Naive thymus-derived CD8-positive, alpha-beta T cell (primary cell): ENCODE results near the gene CCDC15. TPM values are rescaled to one million over a fixed set of nuclear protein-coding genes. Genes with fewer than 3 reads are reported as not detected.

Experiments used
- ATAC-seq, 2 donors: fragments of 150-1000 bp; cut with Tn5 transposase in 1 of 2; sonication (Bioruptor Pico), chemical (Tn5 transposase) in 1 of 2; 1 replicate in 1 of 2; 2 replicates in 1 of 2; pipeline ENCODE4 v1.10.0; 2021; ENCODE audit warnings: mild to moderate bottlenecking in 2 of 2, moderate library complexity in 2 of 2
- POLR2A ChIA-PET: fragments of 350-600 bp; sonication (Branson Sonifier 250); formaldehyde crosslinking; loops from one replicate; lab custom pipeline; 2021; ENCODE audit warnings: antibody characterized with exemption; lab: Charles Lee
- DNase-seq, 10 donors: peaks; one replicate each; pipeline versions ENCODE4 v3.0.0 to v3.0.0-alpha.2; 2020 to 2022
- H3K27ac Mint-ChIP-seq, 10 donors: one replicate each; pipeline ENCODE4 v1.8.0; 2020 to 2022; ENCODE audit warnings: mild to moderate bottlenecking in 10 of 10, mixed read lengths in 10 of 10, moderate library complexity in 4 of 10, inconsistent platforms in 1 of 10
- H3K27me3 Mint-ChIP-seq, 5 donors: one replicate each; pipeline ENCODE4 v1.8.0; 2021 to 2022; ENCODE audit warnings: mixed read lengths in 5 of 5
- H3K36me3 Mint-ChIP-seq, 3 donors: one replicate each; pipeline ENCODE4 v1.8.0; 2020 to 2022; ENCODE audit warnings: mixed read lengths in 3 of 3, mild to moderate bottlenecking in 2 of 3, inconsistent platforms in 1 of 3
- H3K4me1 Mint-ChIP-seq, 4 donors: one replicate each; pipeline ENCODE4 v1.8.0; 2021 to 2022; ENCODE audit warnings: mixed read lengths in 4 of 4
- H3K4me3 Mint-ChIP-seq, 10 donors: one replicate each; pipeline ENCODE4 v1.8.0; 2020 to 2022; ENCODE audit warnings: mild to moderate bottlenecking in 10 of 10, mixed read lengths in 10 of 10, moderate library complexity in 6 of 10, inconsistent platforms in 1 of 10
- H3K9me3 Mint-ChIP-seq, 9 donors: one replicate each; pipeline ENCODE4 v1.8.0; 2020 to 2022; ENCODE audit warnings: mixed read lengths in 9 of 9, mild to moderate bottlenecking in 3 of 9, inconsistent platforms in 1 of 9, moderate library complexity in 1 of 9
- polyA plus RNA-seq, 3 donors: library from polyadenylated mRNA; unstranded; fragments of 300-500 nt; fragmentation: Illumina TruSeq; gene quantifications; one replicate each; pipeline ENCODE4 v1.2.3, GENCODE V29; 2021
- total RNA-seq, 8 experiments: library from RNA in 2 of 8; stranded (reverse) in 2 of 8; gene quantifications; one replicate each; pipeline ENCODE4 v1.2.3 and lab custom pipeline; 2021 to 2026

Gene CCDC15
- total and polyA plus RNA-seq, 5 experiments from 2014 or later, result 1.5 to 2.8 (median 2.2) TPM

- Mint-ChIP-seq H3K27ac (peak overlapping the region in 6 of 10 donors; percentile 7 to 72 (median 42)), H3K9me3 (no peaks in the 10 kb centered on the region), H3K4me1 (peaks cover 21 to 37% (median 32%) of the 10 kb centered on the region in 4 donors), H3K36me3 (no peaks in the 10 kb centered on the region), H3K27me3 (peaks cover 0 to 7% (median 0%) of the 10 kb centered on the region in 5 donors), H3K4me3 (peak overlapping the region in 7 of 10 donors; percentile 7 to 64 (median 44))
- ATAC-seq, result peak; percentile 31 to 63
- peak in 5 of 10 donors; percentile 12 to 47 (median 31) for DNase-seq
- POLR2A ChIA-PET, result interaction anchor here (0.6 to 6.3 kb wide), 5 partner anchors 19 to 188 kb away, joined by 3 to 50 read pairs (median 5); partner anchors contain the start of genes CCDC15 and TMEM218
Observed at GRCh38 chr11:124923296-124923695, 30.7 kb upstream of the CCDC15 start.

- Mint-ChIP-seq H3K36me3 (no peaks in the 10 kb centered on the region), H3K4me3 (no peak overlapping the region), H3K9me3 (no peaks in the 10 kb centered on the region), H3K27me3 (no peaks in the 10 kb centered on the region), H3K4me1 (peaks cover 3 to 28% (median 14%) of the 10 kb centered on the region in 4 donors), H3K27ac (peak overlapping the region in 2 of 10 donors; percentile 5 to 87)
- no peak for DNase-seq
- no peak for ATAC-seq
- POLR2A ChIA-PET, result interaction anchor here (0.6 to 2.3 kb wide), 2 partner anchors 24 to 1134 kb away, joined by 3 to 5 read pairs; partner anchors contain the start of gene CDON
Observed at GRCh38 chr11:124928942-124929665, 24.9 kb upstream of the CCDC15 start.

- Mint-ChIP-seq H3K27me3 (peaks cover 0 to 2% (median 0%) of the 10 kb centered on the region in 5 donors), H3K36me3 (no peaks in the 10 kb centered on the region), H3K4me3 (no peak overlapping the region), H3K4me1 (peaks cover 2 to 16% (median 10%) of the 10 kb centered on the region in 4 donors), H3K9me3 (no peaks in the 10 kb centered on the region), H3K27ac (peak overlapping the region in 8 of 10 donors; percentile 26 to 82 (median 62))
- ATAC-seq (peak in 1 of 2 donors; percentile 82), DNase-seq (peak in 2 of 10 donors; percentile 25 to 28)
- POLR2A ChIA-PET, result interaction anchor here (0.8 to 2.3 kb wide), 2 partner anchors 10 to 23 kb away, joined by 5 read pairs; no protein-coding TSS in a partner anchor
Observed at GRCh38 chr11:124930799-124931198, 23.2 kb upstream of the CCDC15 start.

GRCh38 chr11:124934862-124935547, 19.0 kb upstream of the CCDC15 start:
- H3K4me1 Mint-ChIP-seq, result peaks cover 0 to 16% (median 10%) of the 10 kb centered on the region in 4 donors
- H3K9me3 Mint-ChIP-seq, result no peaks in the 10 kb centered on the region
- DNase-seq (no peak), ATAC-seq (no peak)
- POLR2A ChIA-PET, result interaction anchor here (0.7 to 2.6 kb wide), 3 partner anchors 11 to 18 kb away, joined by 3 to 8 read pairs (median 4); partner anchors contain the start of gene CCDC15
- no peaks in the 10 kb centered on the region for H3K36me3 Mint-ChIP-seq
- H3K27me3 Mint-ChIP-seq, result peaks cover 0 to 2% (median 0%) of the 10 kb centered on the region in 5 donors
- no peak overlapping the region for H3K4me3 Mint-ChIP-seq
- no peak overlapping the region for H3K27ac Mint-ChIP-seq

- Mint-ChIP-seq H3K27me3 (peaks cover 0 to 2% (median 0%) of the 10 kb centered on the region in 5 donors), H3K9me3 (no peaks in the 10 kb centered on the region), H3K27ac (no peak within 1 kb of the TSS), H3K4me1 (peaks cover 0 to 7% (median 3%) of the 10 kb centered on the region in 4 donors), H3K36me3 (no peaks in the 10 kb centered on the region), H3K4me3 (no peak within 1 kb of the TSS)
- POLR2A ChIA-PET, result interaction anchor here (1.0 to 2.6 kb wide), 2 partner anchors 10 to 18 kb away, joined by 4 to 8 read pairs; partner anchors contain the start of gene CCDC15
- ATAC-seq, result no peak
- no peak for DNase-seq
Observed at GRCh38 chr11:124935548-124936514, 18.2 kb upstream of the CCDC15 start, which contains the start of gene HEPACAM. Gene HEPACAM (minus strand): TSS chr11:124936047. CDS start chr11:124936006, 41 bp downstream.

GRCh38 chr11:124937336-124937935, 16.6 kb upstream of the CCDC15 start:
- Mint-ChIP-seq H3K27me3 (peaks cover 0 to 2% (median 0%) of the 10 kb centered on the region in 5 donors), H3K36me3 (no peaks in the 10 kb centered on the region), H3K27ac (no peak overlapping the region), H3K4me1 (peaks cover 0 to 5% (median under 1%) of the 10 kb centered on the region in 4 donors), H3K9me3 (no peaks in the 10 kb centered on the region), H3K4me3 (no peak overlapping the region)
- ATAC-seq (no peak), DNase-seq (no peak)
- POLR2A ChIA-PET, result interaction anchor here (0.8 kb wide), 1 partner anchor 13 kb away, joined by 3 read pairs; no protein-coding TSS in a partner anchor

- Mint-ChIP-seq H3K27ac (peak overlapping the region in 1 of 10 donors; percentile 16), H3K27me3 (peaks cover 0 to 2% (median 0%) of the 10 kb centered on the region in 5 donors), H3K4me1 (peaks cover 4 to 14% (median 9%) of the 10 kb centered on the region in 4 donors), H3K9me3 (no peaks in the 10 kb centered on the region), H3K36me3 (peaks cover 0 to 1% (median 0%) of the 10 kb centered on the region in 3 donors), H3K4me3 (no peak overlapping the region)
- ATAC-seq, result no peak
- DNase-seq, result no peak
- POLR2A ChIA-PET, result interaction anchor here (0.8 kb wide), 1 partner anchor 12 kb away, joined by 3 read pairs; no protein-coding TSS in a partner anchor
Observed at GRCh38 chr11:124938206-124938765, 15.7 kb upstream of the CCDC15 start.

GRCh38 chr11:124938970-124939369, 15.0 kb upstream of the CCDC15 start:
- Mint-ChIP-seq H3K4me3 (no peak overlapping the region), H3K9me3 (no peaks in the 10 kb centered on the region), H3K4me1 (peaks cover 9 to 20% (median 16%) of the 10 kb centered on the region in 4 donors), H3K27ac (peak overlapping the region in 1 of 10 donors; percentile 7), H3K36me3 (peaks cover 0 to 1% (median 0%) of the 10 kb centered on the region in 3 donors), H3K27me3 (peaks cover 0 to 2% (median 0%) of the 10 kb centered on the region in 5 donors)
- no peak for DNase-seq
- no peak for ATAC-seq
- POLR2A ChIA-PET, result no interaction called here

- ATAC-seq (no peak), DNase-seq (no peak)
- peaks cover 11 to 30% (median 25%) of the 10 kb centered on the region in 4 donors for H3K4me1 Mint-ChIP-seq
- H3K9me3 Mint-ChIP-seq, result peaks cover 0 to 3% (median 0%) of the 10 kb centered on the region in 9 donors
- H3K27me3 Mint-ChIP-seq, result no peaks in the 10 kb centered on the region
- H3K27ac Mint-ChIP-seq, result peak overlapping the region in 1 of 10 donors; percentile 32
- POLR2A ChIA-PET, result interaction anchor here (0.6 to 4.9 kb wide), 7 partner anchors 8 to 533 kb away, joined by 3 to 26 read pairs (median 5); partner anchors contain the start of gene CCDC15
- no peak overlapping the region for H3K4me3 Mint-ChIP-seq
- peaks cover 0 to 1% (median 0%) of the 10 kb centered on the region in 3 donors for H3K36me3 Mint-ChIP-seq
Observed at GRCh38 chr11:124941703-124942102, 12.3 kb upstream of the CCDC15 start.

- Mint-ChIP-seq H3K36me3 (peaks cover 0 to 1% (median 0%) of the 10 kb centered on the region in 3 donors), H3K27ac (peak overlapping the region in 9 of 10 donors; percentile 41 to 93 (median 71)), H3K4me3 (peak overlapping the region in 4 of 10 donors; percentile 39 to 54 (median 48)), H3K4me1 (peaks cover 11 to 30% (median 25%) of the 10 kb centered on the region in 4 donors), H3K9me3 (peaks cover 0 to 3% (median 0%) of the 10 kb centered on the region in 9 donors), H3K27me3 (no peaks in the 10 kb centered on the region)
- no peak for ATAC-seq
- DNase-seq, result no peak
- POLR2A ChIA-PET, result interaction anchor here (0.8 to 4.9 kb wide), 5 partner anchors 7 to 169 kb away, joined by 3 to 26 read pairs (median 5); partner anchors contain the start of gene CCDC15
Observed at GRCh38 chr11:124942466-124943253, 11.3 kb upstream of the CCDC15 start.
